ENCODE results near the gene IL17RB. TPM values are rescaled to one million over a fixed set of nuclear protein-coding genes. Genes with fewer than 3 reads are reported as not detected.

IL17RB gene
- polyA plus RNA-seq, 1 donor (not counting 4 experiments of a cell fraction or from before 2014, with no cell fraction given) = not detected

- DNase-seq (ENCODE audit: low read depth, low spot score) = no peak
- FAIRE-seq = peak; percentile 64
- Histone ChIP-seq H2AFZ (ENCODE audit: control insufficient read depth, low read length) (peak overlapping the region; percentile 91), H3K4me3 (ENCODE audit: control insufficient read depth in 2 of 3, extremely low read depth in 1 of 3, insufficient read depth in 2 of 3, low read depth in 1 of 3, low read length in 3 of 3) (peak overlapping the region; percentile 79 to 99 (median 87)), H3K36me3 (ENCODE audit: control insufficient read depth in 2 of 2, extremely low read depth in 1 of 2, insufficient read depth in 2 of 2, low read length in 2 of 2) (peaks cover 0 to 4% of the 10 kb centered on the region in 2 experiments), H3K27ac (ENCODE audit: control insufficient read depth, insufficient read depth, low read length) (peak overlapping the region; percentile 97), H3K4me1 (ENCODE audit: control insufficient read depth, extremely low read depth, insufficient read depth, low read length) (peaks cover 18% of the 10 kb centered on the region), H4K20me1 (ENCODE audit: control insufficient read depth, extremely low read depth, insufficient read depth, low read length) (no peaks in the 10 kb centered on the region), H3K27me3 (ENCODE audit: control insufficient read depth, extremely low read depth, insufficient read depth, low read length) (no peaks in the 10 kb centered on the region), H3K9me1 (ENCODE audit: control insufficient read depth, extremely low read depth, insufficient read depth, low read length) (peaks cover 6% of the 10 kb centered on the region), H3K9me3 (ENCODE audit: control insufficient read depth, low read depth, low read length) (no peaks in the 10 kb centered on the region), H3K79me2 (ENCODE audit: control insufficient read depth, insufficient read depth, low read length) (peaks cover 34% of the 10 kb centered on the region), H3K4me2 (ENCODE audit: control insufficient read depth, extremely low read depth, insufficient read depth, low read depth, low read length) (peak overlapping the region; percentile 90), H3K9ac (ENCODE audit: control insufficient read depth, extremely low read depth, insufficient read depth, low read length) (peak overlapping the region; percentile 99)
- TF ChIP-seq EZH2 (IDR thresholded peaks at IDR 0.05; ENCODE audit: low read length) (no peak), CTCF (optimal IDR thresholded peaks at IDR 0.05 in 1 of 3, IDR thresholded peaks at IDR 0.05 in 1 of 3, conservative IDR thresholded peaks at IDR 0.05 in 1 of 3; ENCODE audit: extremely low read depth in 1 of 3, insufficient read depth in 2 of 3, low read length in 3 of 3) (no peak)
- dilution Hi-C loops (cut with MboI; ENCODE audit: extremely low pct_ligation_motif_present, low sequenced_read_pairs) = no loop called here
Measured at GRCh38 chr3:53890726-53891475, 44.5 kb downstream of the IL17RB start.

- Histone ChIP-seq H3K9ac (ENCODE audit: control insufficient read depth, extremely low read depth, insufficient read depth, low read length) (peak within 1 kb of the TSS; percentile 99), H4K20me1 (ENCODE audit: control insufficient read depth, extremely low read depth, insufficient read depth, low read length) (no peaks in the 10 kb centered on the region), H3K79me2 (ENCODE audit: control insufficient read depth, insufficient read depth, low read length) (peaks cover 34% of the 10 kb centered on the region), H3K4me1 (ENCODE audit: control insufficient read depth, extremely low read depth, insufficient read depth, low read length) (peaks cover 18% of the 10 kb centered on the region), H3K27me3 (ENCODE audit: control insufficient read depth, extremely low read depth, insufficient read depth, low read length) (no peaks in the 10 kb centered on the region), H2AFZ (ENCODE audit: control insufficient read depth, low read length) (peak within 1 kb of the TSS; percentile 93), H3K9me1 (ENCODE audit: control insufficient read depth, extremely low read depth, insufficient read depth, low read length) (peaks cover 6% of the 10 kb centered on the region), H3K4me2 (ENCODE audit: control insufficient read depth, extremely low read depth, insufficient read depth, low read depth, low read length) (peak within 1 kb of the TSS; percentile 90), H3K36me3 (ENCODE audit: control insufficient read depth in 2 of 2, extremely low read depth in 1 of 2, insufficient read depth in 2 of 2, low read length in 2 of 2) (peaks cover 0 to 2% of the 10 kb centered on the region in 2 experiments), H3K9me3 (ENCODE audit: control insufficient read depth, low read depth, low read length) (no peaks in the 10 kb centered on the region), H3K4me3 (ENCODE audit: control insufficient read depth in 2 of 3, extremely low read depth in 1 of 3, insufficient read depth in 2 of 3, low read depth in 1 of 3, low read length in 3 of 3) (peak within 1 kb of the TSS; percentile 79 to 99 (median 87)), H3K27ac (ENCODE audit: control insufficient read depth, insufficient read depth, low read length) (peak within 1 kb of the TSS; percentile 97)
- FAIRE-seq (peak; percentile 92), DNase-seq (ENCODE audit: low read depth, low spot score) (peak; percentile 89)
- dilution Hi-C loops (cut with MboI; ENCODE audit: extremely low pct_ligation_motif_present, low sequenced_read_pairs) = no loop called here
- TF ChIP-seq EZH2 (IDR thresholded peaks at IDR 0.05; ENCODE audit: low read length) (no peak), CTCF (optimal IDR thresholded peaks at IDR 0.05 in 1 of 3, IDR thresholded peaks at IDR 0.05 in 1 of 3, conservative IDR thresholded peaks at IDR 0.05 in 1 of 3; ENCODE audit: extremely low read depth in 1 of 3, insufficient read depth in 2 of 3, low read length in 3 of 3) (no peak)
Measured at GRCh38 chr3:53891497-53892285, 45.3 kb downstream of the IL17RB start, which contains the start of gene SELENOK. TSS of gene SELENOK (minus strand) at chr3:53891859.
